Astrocyte (in vitro differentiated cells and primary cell): ENCODE measurements around the gene FBXO27. TPM values are rescaled to one million over a fixed set of nuclear protein-coding genes. Genes with fewer than 3 reads are reported as not detected.

Source experiments
- DNase-seq: peaks from one replicate; pipeline ENCODE4 v3.0.0-alpha.2; 2010; ENCODE audit warnings: low read depth
- FAIRE-seq: peaks from 2 replicates; lab custom pipeline; 2011; peaks lifted over from hg19 to GRCh38; lab: Jason Lieb, UNC
- H2AFZ ChIP-seq: 2 replicates; pipeline ENCODE4 v1.6.0; 2012; ENCODE audit warnings: low read depth, low read length, inconsistent platforms
- H3K27ac ChIP-seq: 2 replicates; pipeline ENCODE4 v1.5.1; 2011; ENCODE audit warnings: low read depth, low read length, inconsistent platforms
- H3K27me3 ChIP-seq: 2 replicates; pipeline ENCODE4 v1.6.0; 2011; ENCODE audit warnings: low read length, inconsistent platforms; ENCODE audit not compliant: insufficient read depth
- H3K36me3 ChIP-seq: 2 replicates; pipeline ENCODE4 v1.5.1; 2011; ENCODE audit warnings: low read length, inconsistent platforms; ENCODE audit not compliant: insufficient read depth
- H3K4me1 ChIP-seq: 2 replicates; pipeline ENCODE4 v1.5.1; 2011; ENCODE audit warnings: low read length, inconsistent platforms; ENCODE audit not compliant: insufficient read depth
- H3K4me2 ChIP-seq: 2 replicates; pipeline ENCODE4 v1.6.0; 2012; ENCODE audit warnings: low read length, inconsistent platforms
- H3K4me3 ChIP-seq: 2 replicates; pipeline ENCODE4 v1.5.1; 2011; ENCODE audit warnings: low read depth, mild to moderate bottlenecking, low read length, inconsistent platforms; ENCODE audit not compliant: insufficient read depth
- H3K79me2 ChIP-seq: 2 replicates; pipeline ENCODE4 v1.6.0; 2012; ENCODE audit warnings: mild to moderate bottlenecking, low read length, inconsistent platforms; ENCODE audit not compliant: insufficient read depth
- H3K9ac ChIP-seq: 2 replicates; pipeline ENCODE4 v1.6.0; 2012; ENCODE audit warnings: mild to moderate bottlenecking, low read length, inconsistent platforms
- H3K9me3 ChIP-seq: 2 replicates; pipeline ENCODE4 v1.5.1; 2012; ENCODE audit warnings: low read depth, mild to moderate bottlenecking, low read length, inconsistent platforms; ENCODE audit not compliant: insufficient read depth
- H4K20me1 ChIP-seq: 2 replicates; pipeline ENCODE4 v1.6.0; 2012; ENCODE audit warnings: low read length, inconsistent platforms; ENCODE audit not compliant: insufficient read depth
- H3K27ac Mint-ChIP-seq: one replicate; pipeline ENCODE4 v1.8.0; 2021; ENCODE audit warnings: mild to moderate bottlenecking, mixed read lengths; ENCODE audit not compliant: unreplicated experiment
- H3K27me3 Mint-ChIP-seq: one replicate; pipeline ENCODE4 v1.8.0; 2021; ENCODE audit warnings: low read depth, mixed read lengths; ENCODE audit not compliant: unreplicated experiment
- H3K36me3 Mint-ChIP-seq: one replicate; pipeline ENCODE4 v1.8.0; 2021; ENCODE audit warnings: low read depth, mixed read lengths; ENCODE audit not compliant: unreplicated experiment
- H3K4me1 Mint-ChIP-seq: one replicate; pipeline ENCODE4 v1.8.0; 2021; ENCODE audit warnings: low read depth, mixed read lengths; ENCODE audit not compliant: unreplicated experiment
- H3K4me3 Mint-ChIP-seq: one replicate; pipeline ENCODE4 v1.8.0; 2021; ENCODE audit warnings: mild to moderate bottlenecking, moderate library complexity, mixed read lengths; ENCODE audit not compliant: unreplicated experiment
- H3K9me3 Mint-ChIP-seq: one replicate; pipeline ENCODE4 v1.8.0; 2021; ENCODE audit warnings: mild to moderate bottlenecking, mixed read lengths; ENCODE audit not compliant: unreplicated experiment
- CTCF ChIP-seq: IDR thresholded peaks from 2 replicates; pipeline ENCODE4 v1.5.1; 2011; ENCODE audit warnings: low read depth, mild to moderate bottlenecking, inconsistent platforms, low read length, moderate library complexity; ENCODE audit not compliant: insufficient read depth
- EZH2 ChIP-seq: IDR thresholded peaks from 2 replicates; pipeline ENCODE4 v1.6.1; 2012; ENCODE audit warnings: mild to moderate bottlenecking, low read length, inconsistent platforms; ENCODE audit not compliant: insufficient read depth
- total RNA-seq: library from RNA; stranded (reverse); gene quantifications from 2 replicates; pipeline ENCODE4 v1.2.1, GENCODE V29; 2021

FBXO27 gene
- total RNA-seq, 1 donor from 2014 or later, result 7.1 TPM

- DNase-seq (no peak), FAIRE-seq (no peak)
- H3K9me3 Mint-ChIP-seq, result peaks cover 3% of the 10 kb centered on the region
- Histone ChIP-seq H3K4me3 (no peak overlapping the region), H3K79me2 (no peaks in the 10 kb centered on the region), H3K27ac (no peak overlapping the region), H3K9me3 (no peaks in the 10 kb centered on the region), H4K20me1 (no peaks in the 10 kb centered on the region), H3K4me1 (peaks cover 13% of the 10 kb centered on the region), H3K36me3 (no peaks in the 10 kb centered on the region), H3K9ac (no peak overlapping the region), H2AFZ (no peak overlapping the region), H3K27me3 (no peaks in the 10 kb centered on the region), H3K4me2 (no peak overlapping the region)
- no peaks in the 10 kb centered on the region for H3K4me1 Mint-ChIP-seq
- H3K36me3 Mint-ChIP-seq, result no peaks in the 10 kb centered on the region
- H3K27ac Mint-ChIP-seq, result no peak overlapping the region
- no peak for TF ChIP-seq EZH2
- TF ChIP-seq CTCF, result no peak
- no peak overlapping the region for H3K4me3 Mint-ChIP-seq
- peaks cover 10% of the 10 kb centered on the region for H3K27me3 Mint-ChIP-seq
Measured at GRCh38 chr19:39036581-39036980, 4.2 kb upstream of the FBXO27 start.

GRCh38 chr19:39031368-39032062 is 834 bp downstream of the FBXO27 start:
- Histone ChIP-seq H3K4me1 (peaks cover 16% of the 10 kb centered on the region), H3K36me3 (no peaks in the 10 kb centered on the region), H3K9me3 (no peaks in the 10 kb centered on the region), H4K20me1 (no peaks in the 10 kb centered on the region), H2AFZ (peak overlapping the region; percentile 97), H3K27me3 (no peaks in the 10 kb centered on the region), H3K27ac (no peak overlapping the region), H3K4me3 (peak overlapping the region; percentile 68), H3K79me2 (no peaks in the 10 kb centered on the region), H3K9ac (peak overlapping the region; percentile 50), H3K4me2 (peak overlapping the region; percentile 97)
- peaks cover 6% of the 10 kb centered on the region for H3K9me3 Mint-ChIP-seq
- H3K36me3 Mint-ChIP-seq, result peaks cover 11% of the 10 kb centered on the region
- H3K4me1 Mint-ChIP-seq, result no peaks in the 10 kb centered on the region
- peak overlapping the region; percentile 62 for H3K27ac Mint-ChIP-seq
- H3K27me3 Mint-ChIP-seq, result peaks cover 2% of the 10 kb centered on the region
- TF ChIP-seq CTCF, result no peak
- TF ChIP-seq EZH2, result no peak
- H3K4me3 Mint-ChIP-seq, result peak overlapping the region; percentile 81
- DNase-seq (peak; percentile 63), FAIRE-seq (no peak)

GRCh38 chr19:39030854-39031367 is 1.4 kb downstream of the FBXO27 start:
- H3K9ac ChIP-seq, result no peak overlapping the region
- H3K36me3 ChIP-seq, result no peaks in the 10 kb centered on the region
- H4K20me1 ChIP-seq, result no peaks in the 10 kb centered on the region
- Mint-ChIP-seq H3K27ac (peak overlapping the region; percentile 62), H3K4me3 (peak overlapping the region; percentile 81), H3K27me3 (peaks cover 2% of the 10 kb centered on the region), H3K36me3 (peaks cover 15% of the 10 kb centered on the region), H3K4me1 (no peaks in the 10 kb centered on the region), H3K9me3 (peaks cover 10% of the 10 kb centered on the region)
- H3K4me2 ChIP-seq, result peak overlapping the region; percentile 97
- no peaks in the 10 kb centered on the region for H3K9me3 ChIP-seq
- no peak overlapping the region for H3K27ac ChIP-seq
- no peaks in the 10 kb centered on the region for H3K79me2 ChIP-seq
- H2AFZ ChIP-seq, result peak overlapping the region; percentile 97
- H3K4me3 ChIP-seq, result peak overlapping the region; percentile 68
- no peaks in the 10 kb centered on the region for H3K27me3 ChIP-seq
- H3K4me1 ChIP-seq, result peaks cover 16% of the 10 kb centered on the region
- no peak for TF ChIP-seq CTCF
- TF ChIP-seq EZH2, result no peak
- DNase-seq (no peak), FAIRE-seq (no peak)
